ENCODE measurements around the gene DCXR.

DNA sequence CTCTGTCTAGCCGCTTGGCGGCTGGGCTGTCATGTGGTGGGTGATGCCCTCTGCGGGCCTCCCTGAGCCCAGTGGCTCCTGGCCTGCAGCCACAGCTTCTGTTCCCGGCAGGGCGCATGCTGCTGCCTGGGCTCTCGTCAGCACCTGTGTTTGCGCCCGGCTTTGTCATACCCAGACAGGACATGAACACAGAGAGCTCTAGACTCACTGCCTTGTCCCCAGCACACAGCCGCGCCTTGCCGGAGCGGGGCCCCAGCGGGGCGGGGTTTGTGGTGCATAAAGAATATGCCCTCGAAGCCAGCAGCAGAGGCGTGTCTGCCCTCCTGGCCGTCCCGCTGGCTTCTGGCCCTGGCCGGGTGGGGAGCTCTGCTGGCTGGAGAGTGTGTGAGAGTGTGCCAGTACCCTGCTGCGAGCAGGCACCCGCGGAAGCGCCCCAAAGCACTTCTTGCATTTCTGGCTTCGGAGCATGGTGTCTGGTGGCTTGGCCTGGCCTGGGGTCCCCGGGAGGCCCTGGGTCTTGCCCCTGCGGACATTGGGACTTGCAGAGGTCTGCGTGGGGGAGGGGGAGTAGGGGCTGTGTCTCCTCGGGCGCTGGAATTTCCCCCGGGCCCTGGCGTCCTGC is 45.7 kb downstream of the DCXR start:
- TF ChIP-seq POLR2A (IDR thresholded peaks at IDR 0.05; ENCODE audit: low read depth, low read length), result no peak
- no peak for TF ChIP-seq POLR2AphosphoS5 (IDR thresholded peaks at IDR 0.05; ENCODE audit: low read depth, low read length)
- no peak for TF ChIP-seq TAF1 (IDR thresholded peaks at IDR 0.05; ENCODE audit: borderline replicate concordance, low read depth, low read length)
